Caco-2 (cell line): Measurements from ENCODE around the gene SH2B3. TPM values are rescaled to one million over a fixed set of nuclear protein-coding genes. Genes with fewer than 3 reads are reported as not detected.

ENCODE experiments used
- BruUV-seq: library from RNA; stranded (reverse); fragments of 400-500 nt; replicated peaks from 2 replicates; lab custom pipeline; 2021; lab: Mats Ljungman, UMichigan
- CTCF ChIA-PET: fragments of 300-600 bp; sonication (Branson Sonifier 250); formaldehyde crosslinking; loops from one replicate; lab custom pipeline; 2022; ENCODE audit warnings: antibody characterized with exemption; lab: Charles Lee
- POLR2A ChIA-PET: fragments of 300-600 bp; sonication (Branson Sonifier 250); formaldehyde crosslinking; loops from one replicate; lab custom pipeline; 2022; ENCODE audit warnings: antibody characterized with exemption; lab: Charles Lee
- DNase-seq, 2 experiments: peaks; one replicate each; pipeline versions ENCODE4 v3.0.0 to v3.0.0-alpha.2; 2020 to 2022
- H3K27me3 ChIP-seq: replicated peaks from 2 replicates; pipeline ENCODE4 v1.6.0; 2011; ENCODE audit warnings: low read length; ENCODE audit not compliant: control insufficient read depth, insufficient read depth
- H3K36me3 ChIP-seq: 2 replicates; pipeline ENCODE4 v1.5.1; 2011; ENCODE audit warnings: low read length; ENCODE audit not compliant: control insufficient read depth, insufficient read depth
- H3K4me1 ChIP-seq: fragments of 250-450 bp; sonication (Bioruptor Pico); 2 replicates; pipeline ENCODE4 v1.5.1; 2020; ENCODE audit warnings: mild to moderate bottlenecking
- H3K4me3 ChIP-seq: 2 replicates; pipeline ENCODE4 v1.5.1; 2011; ENCODE audit warnings: low read depth, mild to moderate bottlenecking, control low read depth, low read length
- H3K9me3 ChIP-seq: fragments of 250-450 bp; sonication (Bioruptor Pico); 2 replicates; pipeline ENCODE4 v1.5.1; 2020; ENCODE audit warnings: mild to moderate bottlenecking, moderate library complexity
- H3K27ac Mint-ChIP-seq: one replicate; pipeline ENCODE4 v1.8.0; 2022; ENCODE audit warnings: mixed read lengths; ENCODE audit not compliant: unreplicated experiment
- H3K27me3 Mint-ChIP-seq: one replicate; pipeline ENCODE4 v1.8.0; 2022; ENCODE audit warnings: mixed read lengths; ENCODE audit not compliant: insufficient read depth, unreplicated experiment
- H3K36me3 Mint-ChIP-seq: one replicate; pipeline ENCODE4 v1.8.0; 2022; ENCODE audit warnings: mild to moderate bottlenecking, mixed read lengths; ENCODE audit not compliant: insufficient read depth, unreplicated experiment
- H3K4me1 Mint-ChIP-seq: one replicate; pipeline ENCODE4 v1.8.0; 2022; ENCODE audit warnings: low read depth, mixed read lengths; ENCODE audit not compliant: unreplicated experiment
- H3K4me3 Mint-ChIP-seq: one replicate; pipeline ENCODE4 v1.8.0; 2022; ENCODE audit warnings: mild to moderate bottlenecking, moderate library complexity, mixed read lengths; ENCODE audit not compliant: unreplicated experiment
- H3K9me3 Mint-ChIP-seq: one replicate; pipeline ENCODE4 v1.8.0; 2022; ENCODE audit warnings: mixed read lengths; ENCODE audit not compliant: unreplicated experiment
- CTCF ChIP-seq, 2 experiments: fragments of 200-600 bp in 1 of 2; IDR thresholded peaks; 1 replicate in 1 of 2; 2 replicates in 1 of 2; pipeline versions ENCODE4 v1.5.1 to v1.8.0; 2011 to 2022; ENCODE audit warnings: antibody characterized with exemption in 1 of 2, control low read depth in 1 of 2, inconsistent platforms in 1 of 2, low read depth in 1 of 2, low read length in 1 of 2, mild to moderate bottlenecking in 1 of 2, moderate library complexity in 1 of 2; ENCODE audit not compliant: insufficient read depth in 1 of 2, severe bottlenecking in 1 of 2, unreplicated experiment in 1 of 2
- intact Hi-C: fragments of 100-400 bp; cut with micrococcal nuclease; formaldehyde crosslinking; loops from one replicate; pipeline ENCODE4 v1.10.0; 2022; ENCODE audit not compliant: unreplicated experiment
- total RNA-seq: library from RNA; stranded (reverse); gene quantifications from 2 replicates; pipeline ENCODE4 v1.2.3, GENCODE V29; 2022

Gene SH2B3
- total RNA-seq, 1 experiment from 2014 or later = 16.1 TPM

- TF ChIP-seq CTCF (IDR thresholded peaks at IDR 0.05; ENCODE audit: insufficient read depth in 1 of 2, low read depth in 1 of 2, low read length in 1 of 2, severe bottlenecking in 1 of 2, unreplicated experiment in 1 of 2) = no peak
- Histone ChIP-seq H3K36me3 (no peaks in the 10 kb centered on the region), H3K9me3 (no peaks in the 10 kb centered on the region), H3K27me3 (no peaks in the 10 kb centered on the region), H3K4me3 (no peak overlapping the region), H3K4me1 (no peaks in the 10 kb centered on the region)
- POLR2A ChIA-PET = no interaction called here
- intact Hi-C loops = no loop called here
- Mint-ChIP-seq H3K9me3 (no peaks in the 10 kb centered on the region), H3K36me3 (peaks cover 15% of the 10 kb centered on the region), H3K27me3 (no peaks in the 10 kb centered on the region), H3K4me1 (peaks cover 2% of the 10 kb centered on the region), H3K27ac (no peak overlapping the region), H3K4me3 (no peak overlapping the region)
- CTCF ChIA-PET = no interaction called here
- DNase-seq = no peak
- BruUV-seq = no TSS peak
Measured at GRCh38 chr12:111419784-111420183, 14.1 kb downstream of the SH2B3 start.

GRCh38 chr12:111420494-111420893 lies 14.8 kb downstream of the SH2B3 start:
- no peaks in the 10 kb centered on the region for H3K27me3 Mint-ChIP-seq
- no peaks in the 10 kb centered on the region for H3K9me3 Mint-ChIP-seq
- no peak overlapping the region for H3K27ac Mint-ChIP-seq
- no peaks in the 10 kb centered on the region for H3K27me3 ChIP-seq
- CTCF ChIA-PET = no interaction called here
- H3K9me3 ChIP-seq = no peaks in the 10 kb centered on the region
- BruUV-seq = no TSS peak
- no peak overlapping the region for H3K4me3 Mint-ChIP-seq
- peaks cover 20% of the 10 kb centered on the region for H3K36me3 Mint-ChIP-seq
- peaks cover 7% of the 10 kb centered on the region for H3K4me1 Mint-ChIP-seq
- no peak for DNase-seq
- no peak for TF ChIP-seq CTCF (IDR thresholded peaks at IDR 0.05; ENCODE audit: insufficient read depth in 1 of 2, low read depth in 1 of 2, low read length in 1 of 2, severe bottlenecking in 1 of 2, unreplicated experiment in 1 of 2)
- H3K36me3 ChIP-seq = no peaks in the 10 kb centered on the region
- no peaks in the 10 kb centered on the region for H3K4me1 ChIP-seq
- POLR2A ChIA-PET = no interaction called here
- intact Hi-C loops = no loop called here
- H3K4me3 ChIP-seq = no peak overlapping the region

- Mint-ChIP-seq H3K27ac (peak overlapping the region; percentile 39), H3K4me1 (peaks cover 7% of the 10 kb centered on the region), H3K4me3 (no peak overlapping the region), H3K9me3 (no peaks in the 10 kb centered on the region), H3K36me3 (peaks cover 33% of the 10 kb centered on the region), H3K27me3 (no peaks in the 10 kb centered on the region)
- POLR2A ChIA-PET = no interaction called here
- Histone ChIP-seq H3K9me3 (no peaks in the 10 kb centered on the region), H3K4me1 (no peaks in the 10 kb centered on the region), H3K27me3 (no peaks in the 10 kb centered on the region), H3K4me3 (no peak overlapping the region), H3K36me3 (no peaks in the 10 kb centered on the region)
- TF ChIP-seq CTCF (IDR thresholded peaks at IDR 0.05; ENCODE audit: insufficient read depth in 1 of 2, low read depth in 1 of 2, low read length in 1 of 2, severe bottlenecking in 1 of 2, unreplicated experiment in 1 of 2) = no peak
- no TSS peak for BruUV-seq
- CTCF ChIA-PET = no interaction called here
- intact Hi-C loops = no loop called here
- DNase-seq = peak in 1 of 2 experiments; percentile 19
Measured at GRCh38 chr12:111424189-111424792, 18.6 kb downstream of the SH2B3 start.
